GM21825 (cell line): Measurements from ENCODE around the gene ADAMTS2.
"Not testable (repeated sequence)": the region's sequence is repeated elsewhere in the genome, so short reads cannot be mapped to it uniquely, and the experiment has no call there.

Experiments used
- ATAC-seq: cut with Tn5 transposase; IDR thresholded peaks from one replicate; pipeline ENCODE4 v1.9.1; 2021; ENCODE audit warnings: mild to moderate bottlenecking, moderate library complexity; ENCODE audit not compliant: unreplicated experiment

The ADAMTS2 gene

DNA sequence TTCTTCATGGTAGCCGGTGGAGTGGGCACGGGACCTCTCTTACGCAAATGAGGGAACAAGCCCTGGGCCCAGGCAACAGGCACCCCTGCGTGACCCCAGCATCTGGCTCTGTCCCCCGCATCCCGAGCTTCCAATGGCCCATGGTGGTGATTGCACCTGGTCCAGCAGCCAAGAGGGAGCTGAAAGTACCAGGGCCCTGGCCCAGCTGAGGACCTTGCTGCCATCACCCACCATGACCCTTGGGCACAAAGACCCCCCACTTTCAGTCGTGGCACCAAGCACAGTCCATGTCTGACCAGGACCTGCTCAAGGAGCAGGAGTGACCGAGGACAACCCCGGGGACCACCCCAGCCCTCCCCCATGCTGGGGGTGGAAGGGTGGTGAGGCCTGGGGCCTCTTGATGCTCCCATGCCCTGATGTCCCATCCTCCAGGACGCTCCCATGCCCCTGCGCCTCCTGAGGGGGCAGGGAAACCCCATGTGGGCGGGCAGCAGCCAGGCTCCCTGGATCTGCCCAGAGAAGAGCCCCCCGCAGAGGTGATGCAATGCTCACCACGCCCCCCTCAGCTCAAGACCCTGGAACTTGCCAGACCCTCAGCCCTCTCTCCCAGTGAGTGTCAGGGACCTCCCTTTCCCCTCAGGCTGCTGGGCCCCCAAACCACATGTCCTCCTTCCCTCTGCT, 123.9 kb downstream of the ADAMTS2 start:
- no peak for ATAC-seq

DNA sequence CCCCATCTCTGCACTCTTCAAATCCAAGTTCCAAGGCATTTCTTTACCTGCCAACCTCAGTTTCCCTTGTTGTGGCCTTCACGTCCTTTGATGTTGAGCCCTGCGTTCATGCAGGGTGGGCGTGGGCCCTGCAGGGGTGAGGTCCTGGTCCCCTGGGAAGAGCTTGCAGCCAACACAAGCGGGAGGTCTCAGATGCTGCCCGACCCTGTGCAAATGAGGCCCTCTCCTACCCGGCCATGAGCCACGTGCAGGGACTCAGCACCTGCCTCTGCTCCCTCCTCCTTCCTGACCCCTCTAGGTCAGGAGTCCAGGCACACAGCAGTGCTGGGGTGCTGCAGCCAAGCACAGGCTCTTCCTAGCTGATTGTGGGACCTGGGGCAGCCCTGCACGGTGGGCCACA, 124.5 kb downstream of the ADAMTS2 start:
- no peak for ATAC-seq

DNA sequence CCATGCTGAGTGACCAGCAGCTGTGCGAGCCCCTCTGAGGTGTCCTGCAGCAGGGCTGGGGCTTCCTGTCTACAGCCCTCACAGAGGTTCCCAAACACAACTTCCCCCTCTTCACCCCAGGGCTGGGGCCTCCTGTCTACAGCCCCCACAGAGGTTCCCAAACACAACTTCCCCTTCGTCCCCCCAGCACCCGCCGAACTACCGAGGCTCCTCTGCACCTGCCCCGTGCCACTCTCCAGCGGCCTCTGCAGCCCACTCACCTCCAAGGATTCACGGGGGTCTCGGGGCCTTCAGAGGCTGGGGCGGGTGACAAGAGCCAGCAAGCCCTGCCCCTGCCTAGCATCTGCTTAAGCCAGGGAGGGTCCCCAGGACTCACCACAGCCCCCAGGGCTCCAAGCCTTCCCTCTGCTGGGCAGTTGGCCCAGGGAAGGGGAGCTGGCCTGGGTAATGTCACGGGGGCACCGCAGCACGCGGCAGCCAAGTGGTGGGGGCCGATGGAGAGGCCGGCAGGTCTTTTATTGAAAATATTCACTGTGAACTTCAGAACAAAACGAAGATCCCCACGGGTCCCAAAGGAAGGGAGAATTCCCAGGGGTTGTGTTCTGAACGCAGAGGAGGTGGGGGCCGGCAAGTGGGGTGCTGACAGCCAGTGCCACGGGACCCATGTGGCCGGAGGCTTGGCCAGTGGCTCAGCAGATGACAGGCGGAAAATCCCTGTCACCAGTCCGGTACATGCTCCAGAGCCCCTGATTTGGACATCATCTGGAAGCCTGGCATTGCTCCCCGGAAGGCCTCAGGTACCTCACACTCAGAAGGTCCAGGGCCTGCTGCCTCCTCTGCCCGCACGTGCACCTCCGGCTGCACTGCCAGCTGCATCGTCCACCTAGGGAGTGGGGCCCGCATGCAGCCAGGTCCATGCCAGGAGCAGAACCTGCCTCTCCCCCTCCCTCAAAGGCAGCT, 125.3 kb downstream of the ADAMTS2 start:
- ATAC-seq, result no peak

DNA sequence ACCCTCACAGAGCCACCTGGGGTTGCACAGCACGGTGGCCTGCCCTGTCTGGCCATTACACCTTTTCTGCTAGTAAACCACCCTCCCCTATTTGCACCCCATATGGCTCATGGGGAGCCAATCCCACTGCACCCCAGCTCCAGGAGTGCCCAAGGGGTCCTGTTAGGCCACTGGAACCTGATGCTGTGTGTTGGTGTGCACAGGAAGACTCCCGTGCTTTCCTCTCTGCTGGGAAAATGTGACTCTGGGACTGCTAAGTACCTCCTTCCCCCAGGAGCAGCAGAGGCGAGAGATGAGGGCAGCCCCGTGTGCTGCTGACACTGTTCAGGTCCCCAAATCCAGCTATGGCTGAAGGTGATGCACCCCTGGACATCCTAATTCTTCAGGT, 126.3 kb downstream of the ADAMTS2 start:
- no peak for ATAC-seq

DNA sequence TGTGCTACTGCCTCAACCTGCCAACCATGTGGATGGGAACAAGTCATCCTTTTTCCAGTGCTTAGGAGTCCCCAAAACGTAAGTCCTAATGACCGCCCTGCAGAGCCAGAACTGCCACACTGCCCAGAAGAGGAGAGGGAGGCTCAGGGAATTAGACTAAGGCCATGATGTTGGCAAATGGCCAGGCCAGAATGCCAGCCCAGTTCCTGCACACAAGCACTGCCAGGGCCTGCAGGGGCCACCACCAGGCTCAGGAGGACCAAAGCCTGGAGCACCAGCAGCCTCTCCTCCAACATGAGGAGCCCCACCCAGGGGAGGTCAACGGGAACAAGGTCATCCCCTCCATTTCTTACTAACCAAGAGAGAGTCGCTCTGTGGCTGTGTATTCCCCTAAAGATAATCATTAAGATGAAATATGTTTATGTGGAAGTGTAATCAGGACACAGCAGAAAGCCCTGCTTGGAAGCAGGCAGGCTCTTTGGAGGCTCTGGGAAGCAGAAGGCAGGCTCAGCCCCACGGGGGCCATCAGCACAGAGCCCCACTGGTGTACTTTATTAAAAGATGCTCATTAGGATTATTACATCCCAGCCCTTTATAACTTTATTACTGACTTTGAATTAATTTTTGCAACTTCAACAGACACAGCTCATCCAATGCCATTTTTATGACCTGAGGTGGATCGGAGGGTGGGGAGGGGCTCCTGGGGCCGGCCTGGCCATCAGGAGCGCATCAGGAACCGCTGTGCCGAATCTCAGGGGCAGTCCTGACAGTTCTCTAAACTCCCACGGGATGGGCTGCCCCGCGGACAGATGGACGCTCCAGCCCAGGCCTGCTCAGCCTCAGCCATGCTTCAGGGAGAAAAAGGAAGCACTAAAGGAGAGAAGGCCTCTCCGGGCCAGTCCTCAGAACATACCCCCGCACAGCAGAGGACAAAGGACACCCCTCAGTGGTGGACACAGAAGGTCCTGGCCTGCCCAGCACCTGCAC, 127.0 kb downstream of the ADAMTS2 start:
- no peak for ATAC-seq

DNA sequence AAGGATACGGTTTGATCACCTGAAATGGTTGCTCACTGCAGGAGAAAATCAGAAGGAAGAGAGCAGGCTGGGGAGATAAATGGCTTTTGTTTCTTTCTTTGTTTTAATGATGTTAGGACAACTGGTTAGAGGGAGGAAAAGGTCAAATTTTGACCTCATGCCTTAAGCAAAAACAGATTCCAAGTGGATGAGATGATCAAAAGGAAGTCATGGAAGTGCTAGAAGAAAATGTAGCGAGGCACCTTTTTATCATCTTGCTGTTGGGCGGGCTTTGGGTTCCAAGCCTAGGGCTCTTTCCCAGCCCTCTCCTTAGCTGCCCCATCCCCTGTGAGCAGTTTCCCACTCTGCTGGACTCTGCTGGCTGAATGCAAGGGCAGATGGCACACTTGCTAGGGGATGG, 127.9 kb downstream of the ADAMTS2 start:
- no peak for ATAC-seq

DNA sequence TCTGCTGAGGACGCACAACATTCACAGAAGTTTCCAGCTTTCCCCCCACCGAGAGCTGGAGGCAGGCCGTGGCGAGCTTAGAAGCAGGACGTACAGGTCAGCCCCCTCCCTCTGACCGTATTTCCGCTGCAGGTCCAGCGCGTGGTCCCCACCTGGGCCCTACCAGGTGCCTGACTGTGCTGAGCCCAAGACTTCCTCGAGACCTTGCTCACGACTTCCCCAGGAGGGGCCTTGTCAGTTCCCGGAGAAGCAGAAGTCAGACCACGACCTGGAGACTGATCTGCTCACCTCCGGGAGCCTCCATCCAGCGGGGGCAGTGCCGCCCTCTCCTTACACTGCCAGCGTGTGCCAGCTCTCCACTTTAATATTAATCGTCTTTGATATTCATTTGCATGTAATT, 128.9 kb downstream of the ADAMTS2 start:
- ATAC-seq, result not testable (repeated sequence)

DNA sequence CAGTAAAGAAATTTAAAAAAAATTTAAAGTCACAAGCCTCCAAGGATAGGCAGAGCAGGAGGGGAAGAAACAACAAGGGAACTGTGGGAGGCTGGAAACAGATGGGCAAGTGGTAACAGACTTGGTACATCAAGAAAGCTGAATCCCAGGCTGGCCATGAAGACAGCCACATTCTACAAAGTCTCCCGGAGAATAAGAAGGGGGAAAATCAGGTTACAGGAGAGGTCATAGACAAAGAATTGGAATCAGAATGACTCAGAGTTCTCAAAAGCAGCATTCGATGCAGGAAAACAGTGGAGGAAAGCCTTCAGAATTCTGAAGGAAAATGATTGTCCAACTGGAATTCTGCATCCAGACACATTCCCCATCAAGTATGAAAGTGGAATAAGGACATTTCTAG, 129.7 kb downstream of the ADAMTS2 start:
- no peak for ATAC-seq

DNA sequence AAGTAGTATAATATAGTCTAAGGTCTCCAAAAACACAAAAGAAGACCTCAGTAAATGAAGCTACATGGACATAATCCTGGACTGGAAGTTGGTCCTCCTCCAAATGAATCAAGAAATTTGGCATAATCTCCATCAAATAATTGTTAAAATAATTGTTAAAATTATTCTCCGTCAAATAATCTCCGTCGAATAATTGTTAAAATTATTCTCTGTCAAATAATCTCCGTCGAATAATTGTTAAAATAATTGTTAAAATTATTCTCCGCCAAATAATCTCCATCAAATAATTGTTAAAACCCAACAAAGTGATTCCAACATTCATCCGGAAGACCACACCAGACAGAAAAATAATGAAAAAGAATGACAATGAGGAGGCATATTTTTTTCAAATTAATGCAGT, 130.6 kb downstream of the ADAMTS2 start:
- ATAC-seq, result no peak

DNA sequence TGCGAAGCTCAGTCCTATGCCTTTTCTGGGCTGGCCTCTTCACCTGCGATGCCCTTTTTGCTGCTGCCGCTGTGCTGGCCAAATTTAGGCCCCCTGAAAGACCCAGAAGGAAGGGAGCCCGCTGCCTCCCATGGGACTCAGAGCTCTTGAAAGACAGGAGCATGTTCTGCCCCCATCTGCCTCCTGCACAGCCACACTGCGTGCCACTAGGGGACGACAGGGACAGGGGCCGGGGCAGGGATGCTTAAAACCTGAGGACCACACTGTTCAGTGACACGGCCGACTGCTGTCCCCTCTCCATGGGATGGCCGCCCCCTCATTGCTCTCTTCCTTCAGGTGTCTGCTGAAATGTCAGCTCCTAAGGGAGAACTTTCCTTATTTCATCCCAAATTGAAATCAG, 132.4 kb downstream of the ADAMTS2 start:
- ATAC-seq, result no peak

DNA sequence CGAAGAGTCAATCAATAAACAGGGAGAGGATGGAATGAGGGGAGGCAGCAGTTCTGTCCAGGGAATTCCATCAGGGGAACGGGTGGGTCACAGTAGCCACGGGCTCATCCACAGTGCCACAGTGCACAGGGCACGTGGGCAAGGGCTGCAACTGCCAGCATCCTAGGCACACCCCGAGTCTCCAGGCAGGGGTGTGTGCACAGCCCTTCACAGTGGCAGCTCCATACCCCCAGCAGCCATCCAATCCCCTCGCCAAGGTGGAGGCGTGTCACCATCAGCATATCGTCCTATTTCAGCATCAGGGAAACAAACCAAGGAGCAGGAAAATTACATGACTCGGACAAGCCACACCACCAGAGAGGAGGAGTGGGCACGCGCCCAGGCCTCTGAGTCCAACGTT, 133.6 kb downstream of the ADAMTS2 start:
- ATAC-seq, result no peak

DNA sequence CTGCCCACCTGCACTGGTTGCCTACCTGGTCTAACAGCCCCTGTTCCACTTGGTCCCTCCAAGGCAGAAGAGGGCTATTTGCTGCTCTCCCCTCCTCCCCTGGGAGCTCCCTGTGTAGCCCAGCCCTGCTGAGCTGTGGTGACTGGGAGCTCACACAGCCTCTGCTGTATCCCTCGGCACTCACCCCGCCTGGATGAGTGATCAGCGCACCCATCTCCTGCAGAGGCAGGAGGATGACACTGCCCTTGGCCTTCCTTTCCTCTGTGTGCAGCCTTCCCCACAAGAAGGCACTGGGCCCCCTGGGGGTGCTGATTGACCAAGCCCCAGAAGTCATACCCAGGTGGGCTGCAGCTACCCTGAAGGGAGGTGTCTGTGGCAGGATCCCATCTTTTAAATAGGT, 134.2 kb downstream of the ADAMTS2 start:
- no peak for ATAC-seq

DNA sequence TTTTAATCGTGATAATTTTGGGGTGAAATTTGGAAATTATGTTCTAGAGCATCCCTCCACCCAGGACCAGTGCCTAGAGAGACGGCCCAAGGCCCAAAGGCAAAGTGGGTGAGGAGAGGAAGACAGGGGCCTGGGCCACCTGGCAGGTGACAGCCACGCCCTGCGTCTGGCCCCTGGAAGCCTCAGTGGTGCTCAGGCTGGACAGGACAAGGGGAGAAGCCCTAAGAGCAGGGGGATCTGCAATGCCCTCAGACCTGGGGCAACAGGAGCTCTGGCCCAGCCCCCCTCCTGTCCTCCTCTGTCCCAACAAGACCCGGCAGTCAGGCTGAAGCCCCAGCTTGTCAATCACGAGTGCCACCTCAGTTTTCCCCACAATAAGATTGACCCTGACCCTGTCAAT, 134.8 kb downstream of the ADAMTS2 start:
- ATAC-seq, result no peak

DNA sequence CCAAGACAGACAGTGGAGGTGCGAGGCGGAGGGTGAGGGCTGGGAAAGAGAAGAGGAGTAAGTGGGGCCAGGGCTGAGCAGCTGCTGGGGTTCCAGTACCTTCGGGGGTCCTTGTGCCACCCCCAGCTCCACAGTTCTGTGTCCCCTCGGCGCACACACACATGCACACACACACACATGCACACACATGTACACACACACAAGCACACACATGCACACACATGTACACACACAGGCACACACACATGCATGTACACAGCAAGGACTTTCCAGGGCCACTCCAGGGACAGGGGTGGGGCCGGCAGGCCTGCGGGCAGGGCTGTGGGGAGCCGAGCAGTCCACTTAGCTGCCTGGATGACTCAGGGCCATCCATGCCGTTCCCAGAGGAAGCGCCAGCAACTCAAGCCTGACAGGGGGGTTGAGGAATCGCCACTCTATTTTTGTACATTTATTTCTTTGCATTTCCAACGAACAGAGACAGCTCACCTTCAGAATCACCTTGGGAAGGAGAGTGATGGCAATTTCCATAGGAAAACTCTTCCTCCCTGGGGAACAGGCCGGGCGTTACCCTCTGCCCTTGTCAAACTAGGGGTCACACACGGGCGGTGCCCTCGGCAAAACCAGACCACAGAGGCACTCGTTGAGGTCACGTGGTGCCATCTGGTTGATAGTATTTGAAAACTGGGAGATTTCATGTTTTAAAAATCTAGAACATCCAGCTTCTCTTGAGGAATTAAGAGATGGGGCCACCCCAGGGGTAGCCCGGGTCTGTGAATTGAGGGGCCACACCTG, 135.7 kb downstream of the ADAMTS2 start:
- ATAC-seq, result no peak

DNA sequence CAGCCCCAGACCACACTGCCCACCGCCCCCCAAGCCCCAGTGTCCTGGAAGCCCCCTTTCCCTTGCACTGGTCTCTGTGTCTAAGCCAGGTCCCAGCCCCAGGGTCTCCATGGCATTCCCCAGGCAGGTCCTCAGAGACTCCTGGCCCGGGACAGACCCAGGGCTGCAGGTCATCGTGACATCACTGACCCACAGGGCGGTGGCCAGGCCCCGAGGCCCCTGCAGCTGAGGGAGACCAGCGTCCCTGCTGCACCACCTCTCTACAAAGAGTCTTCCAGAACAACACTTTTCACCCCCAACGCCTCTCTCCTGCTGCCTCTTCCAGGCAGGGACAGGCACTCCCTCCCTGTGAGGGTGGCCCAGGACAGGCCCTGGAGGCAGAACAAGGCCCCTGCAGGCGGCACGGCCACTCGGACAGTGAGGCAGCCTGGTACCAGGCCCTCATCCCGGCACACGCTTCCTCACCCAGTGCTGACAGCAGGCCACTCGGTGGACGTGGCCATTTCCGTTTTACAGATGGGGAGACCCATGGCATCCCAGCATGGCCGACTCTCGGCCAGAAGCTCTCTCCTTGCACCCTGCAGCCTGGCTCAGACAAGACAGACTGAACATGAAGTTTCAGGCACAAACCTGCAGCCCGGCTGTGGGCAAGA, 136.4 kb downstream of the ADAMTS2 start:
- no peak for ATAC-seq

DNA sequence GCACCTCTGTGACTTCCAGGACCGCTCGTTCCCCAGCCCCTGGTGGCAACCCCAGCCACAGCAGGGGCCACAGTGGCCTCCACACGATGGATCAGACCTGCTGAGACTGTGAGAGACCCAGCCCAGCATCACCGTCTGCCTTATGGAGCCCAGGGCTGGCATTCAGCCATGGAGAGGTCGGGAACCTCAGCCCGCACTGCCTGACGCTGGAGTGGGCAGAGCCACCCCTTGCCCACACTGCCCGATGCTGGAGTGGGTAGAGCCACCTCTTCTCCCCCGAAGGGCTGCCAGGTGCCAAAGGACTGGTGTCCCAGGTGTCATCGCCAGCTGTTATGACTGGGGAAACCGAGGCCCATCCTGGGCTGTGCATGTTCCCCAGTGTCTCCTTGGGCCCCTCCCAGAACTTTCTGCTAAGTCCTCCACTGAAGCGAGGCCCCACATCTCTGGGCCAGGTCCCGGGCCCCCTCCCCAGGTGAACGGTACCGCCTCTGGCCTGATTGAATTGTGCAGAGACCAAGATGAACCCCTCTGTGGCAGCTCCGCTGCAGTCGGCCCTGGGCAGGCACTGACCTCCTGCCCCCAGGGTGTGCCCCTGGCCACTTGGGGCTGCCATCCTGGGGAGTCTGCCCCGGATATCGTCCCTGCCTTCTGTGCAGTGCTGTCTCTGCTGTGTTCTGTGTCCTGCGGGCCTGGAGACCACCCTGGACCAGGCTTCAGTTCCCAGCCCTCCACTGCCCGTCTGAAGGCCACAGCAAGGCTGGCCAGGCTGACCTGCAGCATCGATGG, 137.1 kb downstream of the ADAMTS2 start:
- ATAC-seq, result no peak

DNA sequence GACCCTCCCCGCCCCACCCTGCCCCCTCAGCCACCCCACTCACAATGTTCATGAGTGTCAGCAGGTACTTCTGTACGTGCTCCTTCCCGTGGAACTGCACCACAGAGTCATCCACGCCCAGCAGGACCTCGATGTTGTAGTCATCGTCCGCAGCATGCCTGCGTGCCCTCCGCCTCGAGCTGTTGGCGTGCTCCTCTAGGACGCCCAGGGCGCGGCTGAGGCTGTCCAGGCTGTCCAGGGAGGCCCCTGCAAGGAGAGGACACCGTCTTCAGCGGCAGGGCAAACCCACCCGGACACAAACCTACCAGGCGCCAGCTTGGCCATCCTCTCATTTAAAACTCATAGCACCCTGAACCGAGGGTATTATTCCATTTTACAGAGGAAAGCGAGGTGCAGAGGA, 137.8 kb downstream of the ADAMTS2 start:
- no peak for ATAC-seq

DNA sequence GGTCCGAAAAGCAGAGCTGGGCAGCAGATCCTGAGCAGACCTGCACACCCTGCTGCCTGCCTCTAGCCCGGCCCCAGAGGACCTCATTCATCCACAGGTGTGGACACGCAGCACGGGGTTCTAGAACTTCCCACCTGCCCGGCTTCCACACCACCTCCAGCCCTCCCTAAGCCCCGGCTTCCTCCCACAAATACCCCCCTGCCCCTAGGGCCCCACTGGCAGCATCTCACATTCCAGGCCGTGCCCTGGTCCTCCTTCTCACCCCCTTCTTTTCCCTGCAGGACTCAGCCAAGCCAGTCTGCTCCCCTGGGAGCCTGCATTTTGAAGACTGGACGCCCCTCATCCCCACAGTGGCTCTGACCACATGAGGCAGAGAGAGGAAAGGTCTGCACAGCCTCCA, 138.9 kb downstream of the ADAMTS2 start:
- ATAC-seq, result no peak

DNA sequence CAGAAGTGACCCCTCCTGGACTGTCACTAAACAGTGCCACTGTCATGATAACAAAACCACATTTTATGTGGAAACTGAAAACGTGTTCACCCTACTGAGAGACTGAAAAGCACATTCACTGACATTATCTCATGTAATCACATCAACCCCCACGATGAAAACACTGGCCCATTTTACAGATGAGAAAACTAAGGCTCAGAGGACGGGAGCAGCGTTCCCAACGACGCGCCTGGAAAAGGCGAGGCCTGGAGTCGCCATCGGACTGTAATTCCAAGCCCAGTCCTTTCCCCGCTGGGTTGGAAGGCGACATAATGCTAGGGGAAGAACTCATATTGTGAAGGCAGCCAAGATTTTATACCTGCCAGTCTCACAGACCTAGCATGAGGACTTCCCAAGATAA, 140.0 kb downstream of the ADAMTS2 start:
- no peak for ATAC-seq
